Upper lobe of right lung (tissue), 1 donor: ENCODE data around the gene PPP4R1. TPM values are rescaled to one million over a fixed set of nuclear protein-coding genes. Genes with fewer than 3 reads are reported as not detected.

Experiments used
- ATAC-seq: fragments of 200-7000 bp; cut with Tn5 transposase; one replicate; pipeline ENCODE4 v1.9.1; 2020; ENCODE audit warnings: mild to moderate bottlenecking, moderate library complexity
- DNase-seq: peaks from one replicate; pipeline ENCODE4 v3.0.0-alpha.2; 2020
- H3K27ac ChIP-seq: fragments of 200-600 bp; one replicate; pipeline ENCODE4 v1.8.0; 2022
- H3K27me3 ChIP-seq: fragments of 200-600 bp; one replicate; pipeline ENCODE4 v1.8.0; 2022; ENCODE audit warnings: mild to moderate bottlenecking
- H3K36me3 ChIP-seq: fragments of 200-600 bp; one replicate; pipeline ENCODE4 v1.8.0; 2022
- H3K4me1 ChIP-seq: fragments of 200-600 bp; one replicate; pipeline ENCODE4 v1.8.0; 2022
- H3K4me3 ChIP-seq: fragments of 200-600 bp; one replicate; pipeline ENCODE4 v1.8.0; 2022; ENCODE audit warnings: mild to moderate bottlenecking
- H3K9me3 ChIP-seq: fragments of 200-600 bp; one replicate; pipeline ENCODE4 v1.8.0; 2022
- intact Hi-C: fragments of 100-400 bp; cut with DNase I; formaldehyde crosslinking; loops from one replicate; pipeline ENCODE4 v1.11.0; 2022
- total RNA-seq: library from RNA; stranded (reverse); fragmentation: NEBNext Ultra II Directional; extraction: Animal tissue kit (Norgen Biotek cat#: 25700); gene quantifications from one replicate; pipeline ENCODE4 v1.2.1, GENCODE V29; 2021
- TF ChIP-seq, protein P1 (sequence below): fragments of 200-600 bp; IDR thresholded peaks from one replicate; pipeline ENCODE4 v1.8.0; 2022; ENCODE audit warnings: antibody characterized with exemption
- donor health status: DM: no; HTN: yes; CAD: no; lungs with severe emphysema.

Gene PPP4R1
- total RNA-seq, 1 donor from 2014 or later, result 141 TPM

DNA sequence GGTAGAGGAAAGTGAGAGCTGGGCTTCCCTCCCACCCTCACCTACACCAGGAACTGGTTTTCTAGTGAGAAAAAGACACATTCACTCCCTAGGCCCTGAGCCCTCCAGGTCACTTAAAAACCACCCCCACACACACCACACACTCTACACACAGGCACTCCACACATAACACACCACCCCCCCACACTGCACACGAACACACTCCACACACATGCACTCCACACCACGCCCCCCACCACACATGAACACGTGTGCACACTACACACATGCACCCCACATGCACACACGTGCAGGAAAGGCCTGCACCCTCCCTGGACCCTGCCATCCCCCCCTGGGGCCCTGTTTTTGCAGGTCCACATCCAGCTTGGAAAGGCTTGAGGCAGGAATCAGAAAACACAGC, 71.4 kb downstream of the PPP4R1 start:
- H3K4me1 ChIP-seq, result no peaks in the 10 kb centered on the region
- DNase-seq (no peak), ATAC-seq (peak; percentile 10)
- TF ChIP-seq, protein P1, sequence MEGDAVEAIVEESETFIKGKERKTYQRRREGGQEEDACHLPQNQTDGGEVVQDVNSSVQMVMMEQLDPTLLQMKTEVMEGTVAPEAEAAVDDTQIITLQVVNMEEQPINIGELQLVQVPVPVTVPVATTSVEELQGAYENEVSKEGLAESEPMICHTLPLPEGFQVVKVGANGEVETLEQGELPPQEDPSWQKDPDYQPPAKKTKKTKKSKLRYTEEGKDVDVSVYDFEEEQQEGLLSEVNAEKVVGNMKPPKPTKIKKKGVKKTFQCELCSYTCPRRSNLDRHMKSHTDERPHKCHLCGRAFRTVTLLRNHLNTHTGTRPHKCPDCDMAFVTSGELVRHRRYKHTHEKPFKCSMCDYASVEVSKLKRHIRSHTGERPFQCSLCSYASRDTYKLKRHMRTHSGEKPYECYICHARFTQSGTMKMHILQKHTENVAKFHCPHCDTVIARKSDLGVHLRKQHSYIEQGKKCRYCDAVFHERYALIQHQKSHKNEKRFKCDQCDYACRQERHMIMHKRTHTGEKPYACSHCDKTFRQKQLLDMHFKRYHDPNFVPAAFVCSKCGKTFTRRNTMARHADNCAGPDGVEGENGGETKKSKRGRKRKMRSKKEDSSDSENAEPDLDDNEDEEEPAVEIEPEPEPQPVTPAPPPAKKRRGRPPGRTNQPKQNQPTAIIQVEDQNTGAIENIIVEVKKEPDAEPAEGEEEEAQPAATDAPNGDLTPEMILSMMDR, result no peak
- no peak overlapping the region for H3K27ac ChIP-seq
- peaks cover 38% of the 10 kb centered on the region for H3K36me3 ChIP-seq
- no peaks in the 10 kb centered on the region for H3K27me3 ChIP-seq
- H3K4me3 ChIP-seq, result no peak overlapping the region
- intact Hi-C loops, result no loop called here
- no peaks in the 10 kb centered on the region for H3K9me3 ChIP-seq

DNA sequence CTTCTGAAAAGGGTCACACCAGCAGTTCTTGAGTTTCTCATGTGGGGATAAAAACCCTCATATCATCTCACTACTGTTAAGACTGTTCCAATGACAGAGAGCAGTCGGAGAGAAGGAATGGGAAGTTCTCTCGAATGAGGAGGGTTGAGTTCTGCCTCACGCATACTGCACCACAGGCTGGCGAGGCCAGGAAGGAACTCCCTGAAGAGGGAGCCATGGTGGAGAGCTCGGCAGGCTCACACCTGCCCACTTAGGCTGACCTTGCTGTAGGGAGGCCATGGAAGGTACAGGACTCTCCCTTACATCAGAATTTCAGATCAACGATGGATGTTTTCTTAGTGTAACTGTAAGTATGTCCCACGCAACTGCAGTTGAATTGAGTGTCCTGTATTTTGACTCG, 74.4 kb downstream of the PPP4R1 start:
- H3K27ac ChIP-seq, result no peak overlapping the region
- no peaks in the 10 kb centered on the region for H3K9me3 ChIP-seq
- no peak for DNase-seq
- peaks cover 33% of the 10 kb centered on the region for H3K36me3 ChIP-seq
- H3K4me1 ChIP-seq, result no peaks in the 10 kb centered on the region
- no peaks in the 10 kb centered on the region for H3K27me3 ChIP-seq
- intact Hi-C loops, result no loop called here
- ATAC-seq, result no peak
- H3K4me3 ChIP-seq, result no peak overlapping the region
- TF ChIP-seq, protein P1, result no peak

GRCh38 chr18:9539283-9539682, 75.1 kb downstream of the PPP4R1 start:
- Histone ChIP-seq H3K36me3 (peaks cover 39% of the 10 kb centered on the region), H3K9me3 (no peaks in the 10 kb centered on the region), H3K4me1 (no peaks in the 10 kb centered on the region), H3K27ac (no peak overlapping the region), H3K27me3 (no peaks in the 10 kb centered on the region), H3K4me3 (no peak overlapping the region)
- intact Hi-C loops, result no loop called here
- ATAC-seq, result no peak
- no peak for DNase-seq
- TF ChIP-seq, protein P1, result no peak

DNA sequence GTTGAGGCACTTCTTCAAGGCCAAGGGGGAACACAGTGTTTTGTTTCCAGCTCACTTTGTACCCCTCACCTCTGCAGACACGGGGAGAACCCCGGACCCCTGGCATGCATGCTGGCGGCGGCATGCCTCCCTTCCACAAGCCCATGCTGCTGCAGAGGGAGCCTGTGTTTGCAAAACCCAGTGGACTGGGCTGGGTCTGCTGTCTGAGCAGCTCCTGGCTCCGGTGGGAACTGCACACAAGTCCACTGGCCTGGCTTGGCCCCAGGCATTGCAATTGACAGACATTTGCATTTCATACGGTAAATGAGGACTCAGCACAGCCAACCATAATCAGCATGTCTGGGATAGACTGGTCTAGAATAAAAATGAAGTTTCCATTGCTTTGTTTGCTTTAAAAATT, 76.7 kb downstream of the PPP4R1 start:
- TF ChIP-seq, protein P1, result no peak
- Histone ChIP-seq H3K4me1 (no peaks in the 10 kb centered on the region), H3K9me3 (no peaks in the 10 kb centered on the region), H3K36me3 (peaks cover 53% of the 10 kb centered on the region), H3K27me3 (no peaks in the 10 kb centered on the region), H3K4me3 (no peak overlapping the region), H3K27ac (no peak overlapping the region)
- DNase-seq (no peak), ATAC-seq (no peak)
- intact Hi-C loops, result no loop called here

- intact Hi-C loops, result no loop called here
- ATAC-seq (no peak), DNase-seq (no peak)
- Histone ChIP-seq H3K36me3 (peaks cover 59% of the 10 kb centered on the region), H3K4me1 (no peaks in the 10 kb centered on the region), H3K4me3 (no peak overlapping the region), H3K9me3 (no peaks in the 10 kb centered on the region), H3K27me3 (no peaks in the 10 kb centered on the region), H3K27ac (no peak overlapping the region)
- TF ChIP-seq, protein P1, result no peak
Observed at GRCh38 chr18:9536354-9537152, 77.8 kb downstream of the PPP4R1 start.
